Hepatocyte (in vitro differentiated cells): ENCODE results near the gene RPS6KA5.

Source experiments
- EZH2 ChIP-seq: fragments of 200-600 bp; sonication (generic); IDR thresholded peaks from 2 replicates; pipeline ENCODE4 v1.6.1; 2016; ENCODE audit warnings: antibody characterized with exemption, mild to moderate bottlenecking, borderline replicate concordance
- TF ChIP-seq, protein P1 (sequence below): fragments of 200-600 bp; sonication (generic); IDR thresholded peaks from 2 replicates; pipeline ENCODE4 v1.5.1; 2016; ENCODE audit warnings: antibody characterized with exemption, mild to moderate bottlenecking; ENCODE audit not compliant: poor library complexity

DNA sequence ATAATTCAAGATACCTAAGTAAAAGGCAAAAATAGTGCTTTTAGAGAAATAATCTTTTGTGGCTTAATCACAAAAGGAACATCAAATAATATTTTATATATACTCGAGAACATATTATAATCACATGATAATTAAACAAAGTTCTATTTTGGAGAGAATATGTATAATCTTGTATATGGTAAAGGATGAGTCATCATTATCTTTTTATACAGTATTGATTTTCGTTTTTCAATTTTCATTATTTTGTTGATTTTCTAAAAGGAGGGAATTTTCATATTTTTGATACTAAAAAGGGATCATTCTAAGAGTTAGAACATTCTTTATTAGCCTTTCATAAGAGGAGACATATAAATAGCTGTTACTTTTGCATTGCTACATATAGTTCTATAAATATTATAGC, 166.9 kb downstream of the RPS6KA5 start:
- TF ChIP-seq, protein P1, sequence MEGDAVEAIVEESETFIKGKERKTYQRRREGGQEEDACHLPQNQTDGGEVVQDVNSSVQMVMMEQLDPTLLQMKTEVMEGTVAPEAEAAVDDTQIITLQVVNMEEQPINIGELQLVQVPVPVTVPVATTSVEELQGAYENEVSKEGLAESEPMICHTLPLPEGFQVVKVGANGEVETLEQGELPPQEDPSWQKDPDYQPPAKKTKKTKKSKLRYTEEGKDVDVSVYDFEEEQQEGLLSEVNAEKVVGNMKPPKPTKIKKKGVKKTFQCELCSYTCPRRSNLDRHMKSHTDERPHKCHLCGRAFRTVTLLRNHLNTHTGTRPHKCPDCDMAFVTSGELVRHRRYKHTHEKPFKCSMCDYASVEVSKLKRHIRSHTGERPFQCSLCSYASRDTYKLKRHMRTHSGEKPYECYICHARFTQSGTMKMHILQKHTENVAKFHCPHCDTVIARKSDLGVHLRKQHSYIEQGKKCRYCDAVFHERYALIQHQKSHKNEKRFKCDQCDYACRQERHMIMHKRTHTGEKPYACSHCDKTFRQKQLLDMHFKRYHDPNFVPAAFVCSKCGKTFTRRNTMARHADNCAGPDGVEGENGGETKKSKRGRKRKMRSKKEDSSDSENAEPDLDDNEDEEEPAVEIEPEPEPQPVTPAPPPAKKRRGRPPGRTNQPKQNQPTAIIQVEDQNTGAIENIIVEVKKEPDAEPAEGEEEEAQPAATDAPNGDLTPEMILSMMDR: no peak
- no peak for TF ChIP-seq EZH2
